Ishikawa (cell line): ENCODE results near the gene TLN1.

ENCODE experiments used
- CEBPB ChIP-seq: IDR thresholded peaks from 2 replicates; pipeline ENCODE4 v1.6.1; 2012
- CREB1 ChIP-seq: IDR thresholded peaks from 2 replicates; pipeline ENCODE4 v1.6.1; 2012; ENCODE audit warnings: low read depth
- EGR1 ChIP-seq: IDR thresholded peaks from 2 replicates; pipeline ENCODE4 v1.6.1; 2012
- EP300 ChIP-seq: IDR thresholded peaks from 2 replicates; pipeline ENCODE4 v1.6.1; 2012; ENCODE audit warnings: borderline replicate concordance
- FOXM1 ChIP-seq: IDR thresholded peaks from 2 replicates; pipeline ENCODE4 v1.6.1; 2012; ENCODE audit warnings: low read depth, borderline replicate concordance
- NFIC ChIP-seq: IDR thresholded peaks from 2 replicates; pipeline ENCODE4 v1.6.1; 2012
- RAD21 ChIP-seq: IDR thresholded peaks from 2 replicates; pipeline ENCODE4 v1.6.1; 2012; ENCODE audit warnings: low read depth
- REST ChIP-seq: IDR thresholded peaks from 2 replicates; pipeline ENCODE4 v1.6.1; 2012; ENCODE audit warnings: low read depth, mild to moderate bottlenecking
- TAF1 ChIP-seq: IDR thresholded peaks from 2 replicates; pipeline ENCODE4 v1.6.1; 2012; ENCODE audit warnings: low read depth, mild to moderate bottlenecking
- TCF12 ChIP-seq: IDR thresholded peaks from 2 replicates; pipeline ENCODE4 v1.6.1; 2012; ENCODE audit warnings: low read depth
- TEAD4 ChIP-seq: IDR thresholded peaks from 2 replicates; pipeline ENCODE4 v1.6.1; 2012
- YY1 ChIP-seq: IDR thresholded peaks from 2 replicates; pipeline ENCODE4 v1.6.1; 2012; ENCODE audit warnings: low read depth
- ZBTB7A ChIP-seq: IDR thresholded peaks from 2 replicates; pipeline ENCODE4 v1.6.1; 2012; ENCODE audit warnings: low read depth
- TF ChIP-seq, protein P1 (sequence below): IDR thresholded peaks from 2 replicates; pipeline ENCODE4 v1.6.1; 2012
- TF ChIP-seq, protein P2 (sequence below): IDR thresholded peaks from 2 replicates; pipeline ENCODE4 v1.6.1; 2012

The TLN1 gene

DNA sequence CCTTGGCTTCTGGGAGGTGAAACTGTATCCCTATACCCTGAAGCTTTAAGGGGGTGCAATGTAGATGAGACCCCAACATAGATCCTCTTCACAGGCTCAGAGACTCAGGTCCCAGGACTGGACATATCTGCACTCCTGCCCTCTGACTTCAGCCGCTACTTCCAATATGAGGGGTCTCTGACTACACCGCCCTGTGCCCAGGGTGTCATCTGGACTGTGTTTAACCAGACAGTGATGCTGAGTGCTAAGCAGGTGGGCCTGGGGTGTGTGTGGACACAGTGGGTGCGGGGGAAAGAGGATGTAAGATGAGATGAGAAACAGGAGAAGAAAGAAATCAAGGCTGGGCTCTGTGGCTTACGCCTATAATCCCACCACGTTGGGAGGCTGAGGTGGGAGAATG is 52.9 kb downstream of the TLN1 start:
- TF ChIP-seq TCF12 (no peak), RAD21 (no peak), CREB1 (no peak)

DNA sequence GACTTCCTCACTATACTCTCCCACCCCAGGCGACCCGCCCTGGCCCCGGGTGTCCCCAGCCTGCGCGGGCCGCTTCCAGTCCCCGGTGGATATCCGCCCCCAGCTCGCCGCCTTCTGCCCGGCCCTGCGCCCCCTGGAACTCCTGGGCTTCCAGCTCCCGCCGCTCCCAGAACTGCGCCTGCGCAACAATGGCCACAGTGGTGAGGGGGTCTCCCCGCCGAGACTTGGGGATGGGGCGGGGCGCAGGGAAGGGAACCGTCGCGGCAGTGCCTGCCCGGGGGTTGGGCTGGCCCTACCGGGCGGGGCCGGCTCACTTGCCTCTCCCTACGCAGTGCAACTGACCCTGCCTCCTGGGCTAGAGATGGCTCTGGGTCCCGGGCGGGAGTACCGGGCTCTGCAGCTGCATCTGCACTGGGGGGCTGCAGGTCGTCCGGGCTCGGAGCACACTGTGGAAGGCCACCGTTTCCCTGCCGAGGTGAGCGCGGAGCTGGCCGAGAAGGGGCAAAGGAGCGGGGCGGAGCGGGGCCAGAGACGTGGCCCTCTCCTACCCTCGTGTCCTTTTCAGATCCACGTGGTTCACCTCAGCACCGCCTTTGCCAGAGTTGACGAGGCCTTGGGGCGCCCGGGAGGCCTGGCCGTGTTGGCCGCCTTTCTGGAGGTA is 56.1 kb downstream of the TLN1 start:
- TF ChIP-seq, protein P1, sequence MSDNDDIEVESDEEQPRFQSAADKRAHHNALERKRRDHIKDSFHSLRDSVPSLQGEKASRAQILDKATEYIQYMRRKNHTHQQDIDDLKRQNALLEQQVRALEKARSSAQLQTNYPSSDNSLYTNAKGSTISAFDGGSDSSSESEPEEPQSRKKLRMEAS: no peak
- TF ChIP-seq NFIC: no peak
- TF ChIP-seq RAD21: no peak
- TF ChIP-seq EP300: no peak
- TF ChIP-seq CREB1: no peak
- TF ChIP-seq, protein P2, sequence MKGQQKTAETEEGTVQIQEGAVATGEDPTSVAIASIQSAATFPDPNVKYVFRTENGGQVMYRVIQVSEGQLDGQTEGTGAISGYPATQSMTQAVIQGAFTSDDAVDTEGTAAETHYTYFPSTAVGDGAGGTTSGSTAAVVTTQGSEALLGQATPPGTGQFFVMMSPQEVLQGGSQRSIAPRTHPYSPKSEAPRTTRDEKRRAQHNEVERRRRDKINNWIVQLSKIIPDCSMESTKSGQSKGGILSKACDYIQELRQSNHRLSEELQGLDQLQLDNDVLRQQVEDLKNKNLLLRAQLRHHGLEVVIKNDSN: no peak
- TF ChIP-seq ZBTB7A: no peak
- TF ChIP-seq CEBPB: no peak
- TF ChIP-seq TAF1: no peak
- TF ChIP-seq EGR1: no peak
- no peak for TF ChIP-seq YY1
- TF ChIP-seq TCF12: no peak
- TF ChIP-seq FOXM1: no peak
- no peak for TF ChIP-seq REST

DNA sequence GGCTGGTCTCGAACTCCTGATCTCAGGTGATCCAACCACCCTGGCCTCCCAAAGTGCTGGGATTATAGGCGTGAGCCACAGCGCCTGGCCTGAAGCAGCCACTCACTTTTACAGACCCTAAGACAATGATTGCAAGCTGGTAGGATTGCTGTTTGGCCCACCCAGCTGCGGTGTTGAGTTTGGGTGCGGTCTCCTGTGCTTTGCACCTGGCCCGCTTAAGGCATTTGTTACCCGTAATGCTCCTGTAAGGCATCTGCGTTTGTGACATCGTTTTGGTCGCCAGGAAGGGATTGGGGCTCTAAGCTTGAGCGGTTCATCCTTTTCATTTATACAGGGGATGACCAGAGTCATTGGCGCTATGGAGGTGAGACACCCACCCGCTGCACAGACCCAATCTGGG is 56.8 kb downstream of the TLN1 start:
- no peak for TF ChIP-seq ZBTB7A
- TF ChIP-seq CEBPB: no peak
- TF ChIP-seq TAF1: no peak
- no peak for TF ChIP-seq NFIC
- TF ChIP-seq, protein P1: no peak
- TF ChIP-seq TCF12: no peak
- no peak for TF ChIP-seq REST
- no peak for TF ChIP-seq EGR1
- TF ChIP-seq YY1: no peak
- no peak for TF ChIP-seq TEAD4
- TF ChIP-seq, protein P2: no peak
- TF ChIP-seq CREB1: no peak
- TF ChIP-seq EP300: no peak
- no peak for TF ChIP-seq FOXM1
- no peak for TF ChIP-seq RAD21

DNA sequence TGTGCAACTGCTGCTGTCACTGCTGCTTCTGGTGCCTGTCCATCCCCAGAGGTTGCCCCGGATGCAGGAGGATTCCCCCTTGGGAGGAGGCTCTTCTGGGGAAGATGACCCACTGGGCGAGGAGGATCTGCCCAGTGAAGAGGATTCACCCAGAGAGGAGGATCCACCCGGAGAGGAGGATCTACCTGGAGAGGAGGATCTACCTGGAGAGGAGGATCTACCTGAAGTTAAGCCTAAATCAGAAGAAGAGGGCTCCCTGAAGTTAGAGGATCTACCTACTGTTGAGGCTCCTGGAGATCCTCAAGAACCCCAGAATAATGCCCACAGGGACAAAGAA is 58.0 kb downstream of the TLN1 start:
- TF ChIP-seq EGR1 (no peak), NFIC (no peak), EP300 (no peak), RAD21 (no peak), TEAD4 (no peak), TCF12 (no peak), FOXM1 (no peak), REST (no peak)
- TF ChIP-seq, protein P2: no peak
